HUES48 (cell line): ENCODE data around the gene MUC3A.

Source experiments
- H3K27ac ChIP-seq: one replicate; pipeline ENCODE4 v1.7.0; 2013; ENCODE audit warnings: low read depth, low read length, inconsistent platforms
- H3K27me3 ChIP-seq: 2 replicates; pipeline ENCODE4 v1.6.1; 2013; ENCODE audit warnings: mild to moderate bottlenecking, low read length; ENCODE audit not compliant: control insufficient read depth, insufficient read depth
- H3K36me3 ChIP-seq: 2 replicates; pipeline ENCODE4 v1.6.1; 2013; ENCODE audit warnings: low read length; ENCODE audit not compliant: control insufficient read depth, insufficient read depth
- H3K4me1 ChIP-seq: 2 replicates; pipeline ENCODE4 v1.6.1; 2013; ENCODE audit warnings: mild to moderate bottlenecking, low read length; ENCODE audit not compliant: control insufficient read depth, insufficient read depth
- H3K4me3 ChIP-seq: 2 replicates; pipeline ENCODE4 v1.5.1; 2013; ENCODE audit warnings: mild to moderate bottlenecking, low read depth, low read length
- H3K9ac ChIP-seq: 2 replicates; pipeline ENCODE4 v1.6.1; 2013; ENCODE audit warnings: mild to moderate bottlenecking, low read depth, low read length, moderate library complexity
- H3K9me3 ChIP-seq: 2 replicates; pipeline ENCODE4 v1.6.1; 2013; ENCODE audit warnings: low read length; ENCODE audit not compliant: control insufficient read depth, insufficient read depth

MUC3A gene

GRCh38 chr7:100965045-100965722 lies 15.8 kb downstream of the MUC3A start:
- Histone ChIP-seq H3K27me3 (peaks cover 14% of the 10 kb centered on the region), H3K9me3 (no peaks in the 10 kb centered on the region), H3K9ac (no peak overlapping the region), H3K36me3 (no peaks in the 10 kb centered on the region), H3K4me1 (peaks cover 24% of the 10 kb centered on the region; the same call in 1 of the 2 replicates), H3K27ac (peak overlapping the region; percentile 30), H3K4me3 (peak overlapping the region; percentile 67)

GRCh38 chr7:100965723-100966541 lies 16.6 kb downstream of the MUC3A start:
- Histone ChIP-seq H3K27me3 (peaks cover 14% of the 10 kb centered on the region), H3K4me1 (peaks cover 24% of the 10 kb centered on the region; the same call in 1 of the 2 replicates), H3K27ac (peak overlapping the region; percentile 30), H3K9ac (no peak overlapping the region), H3K9me3 (no peaks in the 10 kb centered on the region), H3K4me3 (peak overlapping the region; percentile 67), H3K36me3 (no peaks in the 10 kb centered on the region)

GRCh38 chr7:100966542-100967291 lies 17.4 kb downstream of the MUC3A start:
- Histone ChIP-seq H3K36me3 (no peaks in the 10 kb centered on the region), H3K9me3 (no peaks in the 10 kb centered on the region), H3K4me1 (peaks cover 24% of the 10 kb centered on the region; the same call in 1 of the 2 replicates), H3K27me3 (peaks cover 14% of the 10 kb centered on the region), H3K4me3 (peak overlapping the region; percentile 67), H3K27ac (no peak overlapping the region), H3K9ac (no peak overlapping the region)

- H3K9me3 ChIP-seq, result no peaks in the 10 kb centered on the region
- H3K9ac ChIP-seq, result no peak overlapping the region
- peaks cover 14% of the 10 kb centered on the region for H3K27me3 ChIP-seq
- peaks cover 24% of the 10 kb centered on the region; the same call in 1 of the 2 replicates for H3K4me1 ChIP-seq
- H3K36me3 ChIP-seq, result no peaks in the 10 kb centered on the region
- H3K4me3 ChIP-seq, result no peak overlapping the region
- H3K27ac ChIP-seq, result no peak overlapping the region
These were observed 18.0 kb downstream of the MUC3A start for GRCh38 chr7:100967292-100967863.

GRCh38 chr7:100968031-100968430 lies 18.7 kb downstream of the MUC3A start:
- no peaks in the 10 kb centered on the region for H3K36me3 ChIP-seq
- no peak overlapping the region for H3K4me3 ChIP-seq
- H3K27ac ChIP-seq, result no peak overlapping the region
- peaks cover 14% of the 10 kb centered on the region for H3K27me3 ChIP-seq
- H3K9ac ChIP-seq, result no peak overlapping the region
- H3K4me1 ChIP-seq, result peaks cover 24% of the 10 kb centered on the region; the same call in 1 of the 2 replicates
- H3K9me3 ChIP-seq, result no peaks in the 10 kb centered on the region

- H3K9ac ChIP-seq, result no peak overlapping the region
- H3K4me3 ChIP-seq, result no peak overlapping the region
- H3K27ac ChIP-seq, result no peak overlapping the region
- no peaks in the 10 kb centered on the region for H3K36me3 ChIP-seq
- H3K27me3 ChIP-seq, result peaks cover 14% of the 10 kb centered on the region
- peaks cover 24% of the 10 kb centered on the region; the same call in 1 of the 2 replicates for H3K4me1 ChIP-seq
- H3K9me3 ChIP-seq, result no peaks in the 10 kb centered on the region
These were observed 19.3 kb downstream of the MUC3A start for GRCh38 chr7:100968650-100969049.

GRCh38 chr7:100969066-100969615 lies 19.8 kb downstream of the MUC3A start, which contains the start of gene MUC12:
Gene MUC12, plus strand, starts transcription at chr7:100969565. Its CDS starts 58 bp downstream, at chr7:100969623.
- no peaks in the 10 kb centered on the region for H3K36me3 ChIP-seq
- peaks cover 14% of the 10 kb centered on the region for H3K27me3 ChIP-seq
- no peak within 1 kb of the TSS for H3K27ac ChIP-seq
- no peaks in the 10 kb centered on the region for H3K9me3 ChIP-seq
- H3K9ac ChIP-seq, result no peak within 1 kb of the TSS
- H3K4me3 ChIP-seq, result no peak within 1 kb of the TSS
- peaks cover 24% of the 10 kb centered on the region; the same call in 1 of the 2 replicates for H3K4me1 ChIP-seq

GRCh38 chr7:100971111-100972001 lies 22.0 kb downstream of the MUC3A start:
- Histone ChIP-seq H3K9me3 (no peaks in the 10 kb centered on the region), H3K4me3 (no peak overlapping the region), H3K27ac (no peak overlapping the region), H3K36me3 (no peaks in the 10 kb centered on the region), H3K27me3 (peaks cover 14% of the 10 kb centered on the region), H3K4me1 (peaks cover 20% of the 10 kb centered on the region; the same call in 1 of the 2 replicates), H3K9ac (no peak overlapping the region)

- Histone ChIP-seq H3K27ac (no peak overlapping the region), H3K36me3 (no peaks in the 10 kb centered on the region), H3K9me3 (no peaks in the 10 kb centered on the region), H3K4me3 (no peak overlapping the region), H3K9ac (no peak overlapping the region), H3K4me1 (peaks cover 16% of the 10 kb centered on the region; the same call in 1 of the 2 replicates), H3K27me3 (peaks cover 8% of the 10 kb centered on the region)
These were observed 22.6 kb downstream of the MUC3A start for GRCh38 chr7:100972002-100972347.
